Epithelial cell of esophagus (primary cell): ENCODE results near the gene NOXRED1.

Experiments
- DNase-seq: peaks from one replicate; pipeline ENCODE4 v3.0.0; 2010; ENCODE audit warnings: low read depth
- H3K4me3 ChIP-seq: 2 replicates; pipeline ENCODE4 v1.5.1; 2011; ENCODE audit warnings: mild to moderate bottlenecking, low read length, control low read depth
- CTCF ChIP-seq: IDR thresholded peaks from 2 replicates; pipeline ENCODE4 v1.5.1; 2011; ENCODE audit warnings: low read depth, mild to moderate bottlenecking, low read length, control low read depth, inconsistent platforms; ENCODE audit not compliant: insufficient read depth; ENCODE audit errors: missing control alignments

The NOXRED1 gene

GRCh38 chr14:77457522-77458248 lies 34.4 kb upstream of the NOXRED1 start, which contains the start of the genes AHSA1 and VIPAS39:
Gene AHSA1, plus strand, starts transcription at chr14:77458093. Its CDS starts 97 bp downstream, at chr14:77458190.
Gene VIPAS39, minus strand, starts transcription at chr14:77457601. Its CDS starts 3,499 bp downstream, at chr14:77454102.
- no peak for TF ChIP-seq CTCF
- peak within 1 kb of the TSS; percentile 98 for H3K4me3 ChIP-seq
- peak; percentile 100 for DNase-seq

- peak overlapping the region; percentile 98 for H3K4me3 ChIP-seq
- DNase-seq: peak; percentile 44
- TF ChIP-seq CTCF: no peak
These were observed 33.8 kb upstream of the NOXRED1 start for GRCh38 chr14:77457115-77457521.

GRCh38 chr14:77455966-77456640 lies 32.8 kb upstream of the NOXRED1 start:
- no peak for TF ChIP-seq CTCF
- no peak for DNase-seq
- H3K4me3 ChIP-seq: peak overlapping the region; percentile 98

- TF ChIP-seq CTCF: no peak
- no peak for DNase-seq
- H3K4me3 ChIP-seq: no peak overlapping the region
These were observed 18.9 kb upstream of the NOXRED1 start for GRCh38 chr14:77442196-77442595.

- no peak for TF ChIP-seq CTCF
- DNase-seq: no peak
- no peak overlapping the region for H3K4me3 ChIP-seq
These were observed 16.5 kb upstream of the NOXRED1 start for GRCh38 chr14:77439861-77440260.

GRCh38 chr14:77438596-77438995 lies 15.3 kb upstream of the NOXRED1 start:
- TF ChIP-seq CTCF: no peak
- no peak overlapping the region for H3K4me3 ChIP-seq
- no peak for DNase-seq
